SU-DHL-6 (cell line): Measurements from ENCODE around the gene RHOH.
"Not testable (repeated sequence)": the region's sequence is repeated elsewhere in the genome, so short reads cannot be mapped to it uniquely, and the experiment has no call there.

Experiments used
- H2AFZ ChIP-seq: fragments of 200-600 bp; sonication (generic); 2 replicates; pipeline ENCODE4 v1.6.1; 2014; ENCODE audit warnings: low read depth, mild to moderate bottlenecking, moderate library complexity, mixed read lengths, antibody characterized with exemption, low read length; ENCODE audit not compliant: severe bottlenecking
- H3F3A ChIP-seq: fragments of 200-600 bp; shearing (Covaris generic); 2 replicates; pipeline ENCODE4 v1.6.0; 2016; ENCODE audit warnings: antibody characterized with exemption, mild to moderate bottlenecking; ENCODE audit not compliant: insufficient read depth
- H3K27ac ChIP-seq: fragments of 200-600 bp; sonication (generic); 2 replicates; pipeline ENCODE4 v1.5.1; 2016; ENCODE audit warnings: low read depth, mild to moderate bottlenecking, low read length, moderate library complexity, mixed read lengths
- H3K27me3 ChIP-seq: fragments of 200-600 bp; sonication (generic), shearing (Covaris generic); 2 replicates; pipeline ENCODE4 v1.6.0; 2014; ENCODE audit warnings: mild to moderate bottlenecking, low read length
- H3K36me3 ChIP-seq: fragments of 200-600 bp; sonication (generic); 2 replicates; pipeline ENCODE4 v1.6.1; 2014; ENCODE audit warnings: mild to moderate bottlenecking, low read length, mixed read lengths
- H3K4me2 ChIP-seq: fragments of 300-600, 200-600 bp; shearing (Covaris generic), sonication (generic); 2 replicates; pipeline ENCODE4 v1.6.0; 2014; ENCODE audit warnings: low read length, low read depth, mild to moderate bottlenecking; ENCODE audit not compliant: poor library complexity, severe bottlenecking
- H3K4me3 ChIP-seq: fragments of 200-600 bp; sonication (generic); 2 replicates; pipeline ENCODE4 v1.5.1; 2014; ENCODE audit warnings: antibody characterized with exemption, low read length, mild to moderate bottlenecking, mixed read lengths; ENCODE audit not compliant: insufficient read depth, poor library complexity, severe bottlenecking
- H3K79me2 ChIP-seq: fragments of 200-600 bp; sonication (generic); 2 replicates; pipeline ENCODE4 v1.6.1; 2014; ENCODE audit warnings: mild to moderate bottlenecking, low read length, moderate library complexity; ENCODE audit not compliant: insufficient read depth
- H3K9ac ChIP-seq: fragments of 200-600 bp; sonication (generic); 2 replicates; pipeline ENCODE4 v1.7.0; 2014; ENCODE audit warnings: mild to moderate bottlenecking, low read length
- H3K9me2 ChIP-seq: fragments of 200-600 bp; sonication (generic); replicated peaks from 2 replicates; pipeline ENCODE4 v1.6.1; 2014; ENCODE audit warnings: low read length; ENCODE audit not compliant: insufficient read depth
- H3K9me3 ChIP-seq: fragments of 200-600 bp; sonication (generic); 2 replicates; pipeline ENCODE4 v1.6.1; 2014; ENCODE audit warnings: low read length, mixed read lengths; ENCODE audit not compliant: insufficient read depth
- H4K20me1 ChIP-seq: fragments of 200-600 bp; sonication (generic); 2 replicates; pipeline ENCODE4 v1.6.1; 2014; ENCODE audit warnings: low read depth, mild to moderate bottlenecking, antibody characterized with exemption, low read length, moderate library complexity, mixed read lengths
- EZH2phosphoT487 ChIP-seq: fragments of 200-600 bp; sonication (generic), shearing (Covaris generic); conservative IDR thresholded peaks from 2 replicates; pipeline ENCODE4 v1.6.1; 2018; ENCODE audit warnings: mild to moderate bottlenecking, antibody characterized with exemption, low read length, moderate library complexity, mixed read lengths
- TF ChIP-seq, protein P1 (sequence below): fragments of 200-600 bp; sonication (generic); IDR thresholded peaks from one replicate; pipeline ENCODE4 v1.5.1; 2017; ENCODE audit warnings: antibody characterized with exemption, mild to moderate bottlenecking, low read length, moderate library complexity; ENCODE audit not compliant: insufficient read depth, poor library complexity, severe bottlenecking

The RHOH gene

GRCh38 chr4:40196724-40197281 lies at the start of gene RHOH:
Gene RHOH, plus strand, starts transcription at chr4:40197031. Its CDS starts 46,356 bp downstream, at chr4:40243387.
- Histone ChIP-seq H3K9ac (peak within 1 kb of the TSS; percentile 88), H3K27ac (peak within 1 kb of the TSS; percentile 99), H2AFZ (no peak within 1 kb of the TSS), H3K79me2 (peaks cover 83% of the 10 kb centered on the region), H3K36me3 (peaks cover 26% of the 10 kb centered on the region), H4K20me1 (no peaks in the 10 kb centered on the region; the same call in 1 of the 2 replicates), H3F3A (peaks cover 90% of the 10 kb centered on the region), H3K9me2 (no peaks in the 10 kb centered on the region), H3K9me3 (no peaks in the 10 kb centered on the region), H3K4me3 (peak within 1 kb of the TSS; percentile 95), H3K4me2 (peak within 1 kb of the TSS; percentile 98), H3K27me3 (no peaks in the 10 kb centered on the region)
- TF ChIP-seq EZH2phosphoT487: no peak
- TF ChIP-seq, protein P1, sequence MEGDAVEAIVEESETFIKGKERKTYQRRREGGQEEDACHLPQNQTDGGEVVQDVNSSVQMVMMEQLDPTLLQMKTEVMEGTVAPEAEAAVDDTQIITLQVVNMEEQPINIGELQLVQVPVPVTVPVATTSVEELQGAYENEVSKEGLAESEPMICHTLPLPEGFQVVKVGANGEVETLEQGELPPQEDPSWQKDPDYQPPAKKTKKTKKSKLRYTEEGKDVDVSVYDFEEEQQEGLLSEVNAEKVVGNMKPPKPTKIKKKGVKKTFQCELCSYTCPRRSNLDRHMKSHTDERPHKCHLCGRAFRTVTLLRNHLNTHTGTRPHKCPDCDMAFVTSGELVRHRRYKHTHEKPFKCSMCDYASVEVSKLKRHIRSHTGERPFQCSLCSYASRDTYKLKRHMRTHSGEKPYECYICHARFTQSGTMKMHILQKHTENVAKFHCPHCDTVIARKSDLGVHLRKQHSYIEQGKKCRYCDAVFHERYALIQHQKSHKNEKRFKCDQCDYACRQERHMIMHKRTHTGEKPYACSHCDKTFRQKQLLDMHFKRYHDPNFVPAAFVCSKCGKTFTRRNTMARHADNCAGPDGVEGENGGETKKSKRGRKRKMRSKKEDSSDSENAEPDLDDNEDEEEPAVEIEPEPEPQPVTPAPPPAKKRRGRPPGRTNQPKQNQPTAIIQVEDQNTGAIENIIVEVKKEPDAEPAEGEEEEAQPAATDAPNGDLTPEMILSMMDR: no peak

DNA sequence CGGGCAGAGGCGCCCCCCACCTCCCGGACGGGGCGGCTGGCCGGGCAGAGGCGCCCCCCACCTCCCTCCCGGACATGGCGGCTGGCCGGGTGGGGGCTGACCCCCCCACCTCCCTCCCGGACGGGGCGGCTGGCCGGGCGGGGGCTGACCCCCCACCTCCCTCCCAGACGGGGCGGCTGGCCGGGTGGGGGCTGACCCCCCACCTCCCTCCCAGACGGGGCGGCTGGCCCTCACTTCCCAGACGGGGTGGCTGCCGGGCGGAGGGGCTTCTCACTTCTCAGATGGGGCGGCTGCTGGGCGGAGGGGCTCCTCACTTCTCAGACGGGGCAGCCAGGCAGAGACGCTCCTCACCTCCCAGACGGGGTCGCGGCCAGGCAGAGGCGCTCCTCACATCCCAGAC lies 49.3 kb upstream of the RHOH start:
- not testable (repeated sequence) for H2AFZ ChIP-seq, H3K9ac ChIP-seq, H3K27ac ChIP-seq, H3K4me2 ChIP-seq, H3K9me2 ChIP-seq, H3K9me3 ChIP-seq, H3K4me3 ChIP-seq, H3K79me2 ChIP-seq, H3K36me3 ChIP-seq, H4K20me1 ChIP-seq, H3K27me3 ChIP-seq
- H3F3A ChIP-seq: peaks cover 28% of the 10 kb centered on the region

GRCh38 chr4:40149960-40150385 lies 46.9 kb upstream of the RHOH start:
- Histone ChIP-seq H3K9me2 (no peaks in the 10 kb centered on the region), H3K9me3 (no peaks in the 10 kb centered on the region; the same call in 1 of the 2 replicates), H3K9ac (0 out of 2 replicates have a peak overlapping the region, but pooled peaks have one; percentile 11), H3K4me3 (no peak overlapping the region), H3K36me3 (peaks cover 6% of the 10 kb centered on the region; the same call in 1 of the 2 replicates), H3K27ac (peak overlapping the region; percentile 78), H3K4me2 (peak overlapping the region; percentile 56), H4K20me1 (no peaks in the 10 kb centered on the region), H3K27me3 (no peaks in the 10 kb centered on the region), H2AFZ (no peak overlapping the region), H3K79me2 (peaks cover 5% of the 10 kb centered on the region; the same call in 1 of the 2 replicates), H3F3A (peaks cover 41% of the 10 kb centered on the region)
- TF ChIP-seq, protein P1: peak; percentile 61
- TF ChIP-seq EZH2phosphoT487: no peak

GRCh38 chr4:40150932-40151331 lies 45.9 kb upstream of the RHOH start:
- no peaks in the 10 kb centered on the region for H4K20me1 ChIP-seq
- H3K9me3 ChIP-seq: no peaks in the 10 kb centered on the region; the same call in 1 of the 2 replicates
- H3K9me2 ChIP-seq: no peaks in the 10 kb centered on the region
- H3F3A ChIP-seq: peaks cover 41% of the 10 kb centered on the region
- H3K4me3 ChIP-seq: peak overlapping the region; percentile 26
- no peak for TF ChIP-seq EZH2phosphoT487
- TF ChIP-seq, protein P1: no peak
- H3K27ac ChIP-seq: peak overlapping the region; percentile 78
- H3K9ac ChIP-seq: no peak overlapping the region
- H3K36me3 ChIP-seq: peaks cover 6% of the 10 kb centered on the region; the same call in 1 of the 2 replicates
- H3K27me3 ChIP-seq: no peaks in the 10 kb centered on the region
- no peak overlapping the region for H2AFZ ChIP-seq
- peak overlapping the region; percentile 56 for H3K4me2 ChIP-seq
- H3K79me2 ChIP-seq: peaks cover 5% of the 10 kb centered on the region; the same call in 1 of the 2 replicates
